Prostate gland (tissue), 2 donors: ENCODE data around the gene EBNA1BP2. TPM values are rescaled to one million over a fixed set of nuclear protein-coding genes. Genes with fewer than 3 reads are reported as not detected.
A peak's percentile ranks its signal among the peaks of the same experiment; 100 is the strongest.

Experiments used
- DNase-seq: peaks from one replicate; pipeline ENCODE4 v3.0.0-alpha.2; 2019; ENCODE audit warnings: low spot score
- H3K27ac ChIP-seq, 2 donors: fragments of 200-600 bp; sonication (generic); 2 replicates each; pipeline ENCODE4 v1.5.1; 2017 to 2019
- H3K27me3 ChIP-seq: fragments of 200-600 bp; sonication (generic); replicated peaks from 2 replicates; pipeline ENCODE4 v1.5.1; 2019; ENCODE audit not compliant: insufficient read depth
- H3K36me3 ChIP-seq, 2 donors: fragments of 200-600 bp; sonication (generic); 1 replicate in 1 of 2; 2 replicates in 1 of 2; pipeline versions ENCODE4 v1.5.1 to v1.8.1; 2017 to 2019
- H3K4me1 ChIP-seq: fragments of 200-600 bp; sonication (generic); replicated peaks from 2 replicates; pipeline ENCODE4 v1.5.1; 2019
- H3K4me3 ChIP-seq, 2 donors: fragments of 200-600 bp; sonication (generic); 2 replicates each; pipeline ENCODE4 v1.5.1; 2017 to 2019
- H3K9me3 ChIP-seq: fragments of 200-600 bp; sonication (generic); 2 replicates; pipeline ENCODE4 v1.5.1; 2017
- POLR2A ChIP-seq: fragments of 450-650 bp; IDR thresholded peaks from one replicate; pipeline ENCODE4 v1.6.1; 2016; ENCODE audit warnings: antibody characterized with exemption, mild to moderate bottlenecking
- POLR2AphosphoS5 ChIP-seq: sonication (generic); formaldehyde crosslinking; IDR thresholded peaks from one replicate; pipeline ENCODE4 v1.6.1; 2017; ENCODE audit warnings: antibody characterized with exemption
- WGBS: methylation state at CpG from one replicate; pipeline ENCODE4 v1.1.5; 2018; 5-methylcytosine and 5-hydroxymethylcytosine counted together
- intact Hi-C: fragments of 100-400 bp; cut with DNase I; formaldehyde crosslinking; loops from one replicate; pipeline ENCODE4 v1.14.2; 2022
- total RNA-seq, 2 donors: library from RNA; depleted of rRNA; stranded (reverse); fragments of >200 nt; gene quantifications; one replicate each; pipeline ENCODE4 v1.1.0, GENCODE V29; 2016
- TF ChIP-seq, protein P1 (sequence below), 4 experiments: fragments of 200-600 bp in 2 of 4; fragments of 450-650 bp in 2 of 4; sonication (generic) in 2 of 4; IDR thresholded peaks; 1 replicate in 3 of 4; 2 replicates in 1 of 4; pipeline ENCODE4 v1.5.1; 2016 to 2019; ENCODE audit warnings: antibody characterized with exemption in 4 of 4, mild to moderate bottlenecking in 2 of 4, moderate library complexity in 2 of 4

EBNA1BP2 gene
- total RNA-seq, 2 donors from 2014 or later, result 65.7 to 70.7 TPM

DNA sequence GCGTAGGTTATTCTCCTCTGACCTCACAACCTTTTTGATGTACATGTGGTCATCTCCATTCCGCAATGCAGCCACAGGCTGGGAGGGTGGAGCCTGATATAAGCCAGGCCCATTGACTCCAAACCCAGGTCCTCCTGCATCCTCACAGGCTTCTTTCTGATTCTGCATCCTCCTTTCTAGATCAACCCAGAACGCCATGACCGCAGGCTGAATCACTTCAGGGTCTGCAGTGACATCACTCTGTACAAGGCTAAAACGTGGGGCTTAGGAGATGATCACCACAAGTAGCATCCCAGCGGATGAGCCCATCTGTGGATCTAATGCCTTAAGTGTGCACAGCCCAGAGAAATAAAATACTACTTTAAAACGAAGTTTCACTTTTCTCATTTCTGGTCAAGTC, 16.1 kb downstream of the EBNA1BP2 start:
- Histone ChIP-seq H3K4me1 (no peaks in the 10 kb centered on the region), H3K36me3 (no peaks in the 10 kb centered on the region), H3K27ac (no peak overlapping the region), H3K9me3 (no peaks in the 10 kb centered on the region), H3K4me3 (no peak overlapping the region), H3K27me3 (no peaks in the 10 kb centered on the region)
- no peak for TF ChIP-seq POLR2A
- TF ChIP-seq, protein P1, sequence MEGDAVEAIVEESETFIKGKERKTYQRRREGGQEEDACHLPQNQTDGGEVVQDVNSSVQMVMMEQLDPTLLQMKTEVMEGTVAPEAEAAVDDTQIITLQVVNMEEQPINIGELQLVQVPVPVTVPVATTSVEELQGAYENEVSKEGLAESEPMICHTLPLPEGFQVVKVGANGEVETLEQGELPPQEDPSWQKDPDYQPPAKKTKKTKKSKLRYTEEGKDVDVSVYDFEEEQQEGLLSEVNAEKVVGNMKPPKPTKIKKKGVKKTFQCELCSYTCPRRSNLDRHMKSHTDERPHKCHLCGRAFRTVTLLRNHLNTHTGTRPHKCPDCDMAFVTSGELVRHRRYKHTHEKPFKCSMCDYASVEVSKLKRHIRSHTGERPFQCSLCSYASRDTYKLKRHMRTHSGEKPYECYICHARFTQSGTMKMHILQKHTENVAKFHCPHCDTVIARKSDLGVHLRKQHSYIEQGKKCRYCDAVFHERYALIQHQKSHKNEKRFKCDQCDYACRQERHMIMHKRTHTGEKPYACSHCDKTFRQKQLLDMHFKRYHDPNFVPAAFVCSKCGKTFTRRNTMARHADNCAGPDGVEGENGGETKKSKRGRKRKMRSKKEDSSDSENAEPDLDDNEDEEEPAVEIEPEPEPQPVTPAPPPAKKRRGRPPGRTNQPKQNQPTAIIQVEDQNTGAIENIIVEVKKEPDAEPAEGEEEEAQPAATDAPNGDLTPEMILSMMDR (IDR thresholded peaks at IDR 0.05), result no peak
- no peak for TF ChIP-seq POLR2AphosphoS5
- 91% methylated on average over 7 of the region's 7 CpGs for WGBS
- no peak for DNase-seq
- intact Hi-C loops, result no loop called here

DNA sequence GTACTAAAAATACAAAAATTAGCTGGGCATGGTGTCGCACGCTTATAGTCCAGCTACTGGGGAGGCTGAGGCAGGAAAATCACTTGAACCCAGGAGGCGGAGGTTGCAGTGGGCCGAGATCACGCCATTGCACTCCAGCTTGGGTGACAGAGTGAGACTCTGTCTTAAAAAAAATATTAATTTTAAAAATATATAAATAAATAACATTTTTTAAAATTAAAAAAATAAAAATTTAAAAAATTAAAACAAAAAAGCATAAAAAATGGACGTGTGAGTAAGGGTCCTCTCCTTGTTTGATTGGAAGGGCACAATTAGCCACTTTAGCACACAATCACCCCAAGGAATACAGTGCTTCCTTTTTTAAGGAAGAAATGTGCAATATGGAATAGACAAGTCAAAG, 18.6 kb downstream of the EBNA1BP2 start:
- Histone ChIP-seq H3K27ac (no peak overlapping the region), H3K9me3 (no peaks in the 10 kb centered on the region), H3K27me3 (no peaks in the 10 kb centered on the region), H3K4me3 (no peak overlapping the region), H3K36me3 (no peaks in the 10 kb centered on the region), H3K4me1 (no peaks in the 10 kb centered on the region)
- DNase-seq, result no peak
- intact Hi-C loops, result no loop called here
- TF ChIP-seq, protein P1 (IDR thresholded peaks at IDR 0.05), result no peak
- no peak for TF ChIP-seq POLR2A
- TF ChIP-seq POLR2AphosphoS5, result no peak
- WGBS, result 92% methylated on average over 6 of the region's 6 CpGs

DNA sequence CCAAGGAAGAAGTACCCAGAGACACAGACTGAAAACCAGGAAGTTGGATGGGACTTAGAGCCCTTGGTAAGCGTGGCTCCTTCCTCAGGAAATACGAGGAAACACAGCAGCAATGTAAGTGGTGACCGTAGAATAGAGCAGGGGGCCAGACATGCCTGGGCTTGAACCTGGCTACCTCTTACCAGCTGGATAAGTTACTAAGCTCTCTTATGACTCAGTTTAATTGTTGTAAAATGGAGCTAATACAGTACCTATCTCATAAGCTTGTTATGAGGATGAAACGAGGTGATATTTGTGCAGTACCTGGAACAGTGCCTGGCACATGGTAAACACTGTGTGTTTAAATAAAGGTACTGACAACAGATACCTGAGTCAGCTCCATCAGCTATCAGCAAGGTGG, 19.2 kb downstream of the EBNA1BP2 start:
- DNase-seq, result peak; percentile 15
- Histone ChIP-seq H3K4me1 (no peaks in the 10 kb centered on the region), H3K4me3 (no peak overlapping the region), H3K27ac (no peak overlapping the region), H3K27me3 (no peaks in the 10 kb centered on the region), H3K9me3 (no peaks in the 10 kb centered on the region), H3K36me3 (no peaks in the 10 kb centered on the region)
- 38% methylated on average over 4 of the region's 4 CpGs for WGBS
- TF ChIP-seq POLR2AphosphoS5, result peak; percentile 26
- TF ChIP-seq, protein P1 (IDR thresholded peaks at IDR 0.05), result no peak
- intact Hi-C loops, result no loop called here

DNA sequence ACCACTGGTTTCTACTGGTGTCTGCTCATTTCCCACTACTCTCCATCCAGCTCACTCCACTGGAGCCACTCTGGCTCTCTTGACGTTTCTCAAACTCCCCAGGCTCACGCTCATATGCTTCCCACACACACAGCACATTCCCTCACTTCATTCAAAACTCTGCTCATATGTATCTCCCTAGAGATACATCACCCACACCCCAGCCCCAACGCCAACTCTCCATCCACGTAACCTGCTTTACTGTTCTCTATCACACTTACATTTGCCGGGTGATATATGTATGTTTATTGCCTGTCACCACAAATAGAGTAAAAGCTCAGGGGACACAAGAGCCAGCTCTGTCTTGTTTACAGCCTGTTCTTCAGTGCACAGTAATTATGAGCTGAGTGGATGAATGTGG, 22.2 kb downstream of the EBNA1BP2 start:
- 72% methylated on average over 5 of the region's 5 CpGs for WGBS

More for the DNA sequence above, 22.2 kb downstream of the EBNA1BP2 start:
- TF ChIP-seq, protein P1 (IDR thresholded peaks at IDR 0.05), result no peak
- TF ChIP-seq POLR2AphosphoS5, result no peak
- TF ChIP-seq POLR2A, result no peak
- Histone ChIP-seq H3K4me3 (no peak overlapping the region), H3K4me1 (no peaks in the 10 kb centered on the region), H3K27me3 (no peaks in the 10 kb centered on the region), H3K36me3 (no peaks in the 10 kb centered on the region), H3K9me3 (no peaks in the 10 kb centered on the region), H3K27ac (no peak overlapping the region)
- DNase-seq, result no peak
- intact Hi-C loops, result no loop called here
